Endodermal cell (in vitro differentiated cells): ENCODE results near the gene MNAT1. TPM values are rescaled to one million over a fixed set of nuclear protein-coding genes. Genes with fewer than 3 reads are reported as not detected.

Experiments
- DNase-seq: peaks from one replicate; pipeline ENCODE4 v3.0.0-alpha.2; 2017
- H3K27ac ChIP-seq: 2 replicates; pipeline ENCODE4 v1.5.1; 2013; ENCODE audit warnings: mild to moderate bottlenecking, low read depth, low read length, moderate library complexity
- H3K27me3 ChIP-seq: 2 replicates; pipeline ENCODE4 v1.6.1; 2013; ENCODE audit warnings: mild to moderate bottlenecking, low read length, moderate library complexity; ENCODE audit not compliant: insufficient read depth, control insufficient read depth, poor library complexity, severe bottlenecking
- H3K36me3 ChIP-seq: 2 replicates; pipeline ENCODE4 v1.7.0; 2013; ENCODE audit warnings: mild to moderate bottlenecking, low read length, moderate library complexity; ENCODE audit not compliant: control insufficient read depth, insufficient read depth
- H3K4me1 ChIP-seq: one replicate; pipeline ENCODE4 v1.7.0; 2013; ENCODE audit warnings: low read length; ENCODE audit not compliant: control insufficient read depth, insufficient read depth
- H3K4me3 ChIP-seq: 2 replicates; pipeline ENCODE4 v1.5.1; 2013; ENCODE audit warnings: mild to moderate bottlenecking, low read length, moderate library complexity
- H3K9ac ChIP-seq: 2 replicates; pipeline ENCODE4 v1.6.1; 2013; ENCODE audit warnings: mild to moderate bottlenecking, low read length, moderate library complexity; ENCODE audit not compliant: poor library complexity, severe bottlenecking; ENCODE audit errors: extremely low read depth
- H3K9me3 ChIP-seq: 2 replicates; pipeline ENCODE4 v1.6.1; 2013; ENCODE audit warnings: mild to moderate bottlenecking, low read length, moderate library complexity; ENCODE audit not compliant: control insufficient read depth
- H3K27ac Mint-ChIP-seq: 2 replicates; pipeline ENCODE4 v1.8.0; 2020; ENCODE audit warnings: mixed read lengths
- H3K27me3 Mint-ChIP-seq: 2 replicates; pipeline ENCODE4 v1.8.0; 2021; ENCODE audit warnings: mild to moderate bottlenecking, mixed read lengths; ENCODE audit not compliant: insufficient read depth
- H3K36me3 Mint-ChIP-seq: 2 replicates; pipeline ENCODE4 v1.8.0; 2020; ENCODE audit warnings: low read depth, mixed read lengths
- H3K4me1 Mint-ChIP-seq: 2 replicates; pipeline ENCODE4 v1.8.0; 2020; ENCODE audit warnings: mixed read lengths
- H3K4me3 Mint-ChIP-seq: 2 replicates; pipeline ENCODE4 v1.8.0; 2020; ENCODE audit warnings: mild to moderate bottlenecking, moderate library complexity, mixed read lengths
- H3K9me3 Mint-ChIP-seq: 2 replicates; pipeline ENCODE4 v1.8.0; 2020; ENCODE audit warnings: mild to moderate bottlenecking, mixed read lengths
- CTCF ChIP-seq: fragments of 200-600 bp; sonication (generic); conservative IDR thresholded peaks from 2 replicates; pipeline ENCODE4 v1.5.0; 2021; ENCODE audit warnings: antibody characterized with exemption, mild to moderate bottlenecking
- WGBS, 2 experiments: methylation state at CpG; one replicate each; pipeline versions ENCODE4 v1.1.5 to v1.1.7; 2013; ENCODE audit warnings: missing lambda C conversion rate in 2 of 2, mixed read lengths in 1 of 2; ENCODE audit not compliant: insufficient coverage in 1 of 2, insufficient read length in 1 of 2; 5-methylcytosine and 5-hydroxymethylcytosine counted together
- total RNA-seq, 2 donors: library from RNA; stranded (reverse); fragmentation: NEBNext Ultra II Directional in 1 of 2; extraction: Animal tissue kit (Norgen Biotek cat#: 25700) in 1 of 2; gene quantifications; 2 replicates in 1 of 2; 3 replicates in 1 of 2; pipeline ENCODE4 v1.2.1, GENCODE V29; 2021

MNAT1 gene
- total RNA-seq, 2 donors from 2014 or later: 36.8 to 42.6 TPM

GRCh38 chr14:60999536-60999935 lies 265.0 kb downstream of the MNAT1 start:
- no peak overlapping the region for H3K27ac ChIP-seq
- Mint-ChIP-seq H3K9me3 (peaks cover 4% of the 10 kb centered on the region), H3K4me3 (no peak overlapping the region), H3K27me3 (no peaks in the 10 kb centered on the region), H3K27ac (no peak overlapping the region), H3K4me1 (no peaks in the 10 kb centered on the region), H3K36me3 (peaks cover 19% of the 10 kb centered on the region)
- no peaks in the 10 kb centered on the region for H3K27me3 ChIP-seq
- no peaks in the 10 kb centered on the region for H3K36me3 ChIP-seq
- no peaks in the 10 kb centered on the region for H3K9me3 ChIP-seq
- WGBS, 2 experiments: 87 to 100% methylated on average over 1 to 2 of the region's 2 CpGs
- no peak overlapping the region for H3K4me3 ChIP-seq
- no peak overlapping the region for H3K9ac ChIP-seq
- no peaks in the 10 kb centered on the region for H3K4me1 ChIP-seq
- TF ChIP-seq CTCF: no peak
- DNase-seq: no peak

- Histone ChIP-seq H3K4me1 (no peaks in the 10 kb centered on the region), H3K9ac (no peak overlapping the region), H3K36me3 (no peaks in the 10 kb centered on the region), H3K9me3 (no peaks in the 10 kb centered on the region), H3K27ac (no peak overlapping the region), H3K27me3 (no peaks in the 10 kb centered on the region), H3K4me3 (no peak overlapping the region)
- 96 to 100% methylated on average over 1 of the region's 1 CpG for WGBS, 2 experiments
- no peaks in the 10 kb centered on the region for H3K4me1 Mint-ChIP-seq
- H3K27me3 Mint-ChIP-seq: no peaks in the 10 kb centered on the region
- TF ChIP-seq CTCF: no peak
- peaks cover 7% of the 10 kb centered on the region for H3K9me3 Mint-ChIP-seq
- no peak for DNase-seq
- no peak overlapping the region for H3K4me3 Mint-ChIP-seq
- H3K36me3 Mint-ChIP-seq: peaks cover 5% of the 10 kb centered on the region
- no peak overlapping the region for H3K27ac Mint-ChIP-seq
Measured at GRCh38 chr14:61003571-61003970, 269.0 kb downstream of the MNAT1 start.

GRCh38 chr14:61019537-61019936 lies 285.0 kb downstream of the MNAT1 start:
- no peak overlapping the region for H3K9ac ChIP-seq
- Mint-ChIP-seq H3K9me3 (peaks cover 16% of the 10 kb centered on the region), H3K4me1 (no peaks in the 10 kb centered on the region), H3K27me3 (no peaks in the 10 kb centered on the region), H3K36me3 (peaks cover 13% of the 10 kb centered on the region), H3K4me3 (no peak overlapping the region), H3K27ac (no peak overlapping the region)
- 82% methylated on average over 1 of the region's 1 CpG; no CpG with 5 or more reads in 1 of the 2 experiments for WGBS, 2 experiments
- H3K4me1 ChIP-seq: no peaks in the 10 kb centered on the region
- peaks cover 11% of the 10 kb centered on the region for H3K9me3 ChIP-seq
- no peak overlapping the region for H3K27ac ChIP-seq
- H3K36me3 ChIP-seq: no peaks in the 10 kb centered on the region
- no peak for TF ChIP-seq CTCF
- H3K4me3 ChIP-seq: no peak overlapping the region
- no peaks in the 10 kb centered on the region for H3K27me3 ChIP-seq
- no peak for DNase-seq

Other genes starting within 250 kb of the MNAT1 start
- gene C14orf39, start 248.7 kb upstream of the MNAT1 start, total RNA-seq: 1 to 10 TPM in 1 of 2 donors, under 1 TPM in 1; 0.97 to 1.3 TPM
- gene SIX6, start 225.6 kb upstream of the MNAT1 start, total RNA-seq: not detected
- gene SIX1, start 85.3 kb upstream of the MNAT1 start, total RNA-seq: under 1 TPM in 1 of 2 donors, not detected in 1; 0.13 TPM
- 1 to 10 TPM; 5.6 to 9.8 TPM for gene SIX4, start 10.4 kb upstream of the MNAT1 start, total RNA-seq
- gene TRMT5, start 246.3 kb downstream of the MNAT1 start, total RNA-seq: 10 to 100 TPM; 18.4 to 19.8 TPM
- gene SLC38A6, start 246.5 kb downstream of the MNAT1 start, total RNA-seq: 10 to 100 TPM in 1 of 2 donors, 1 to 10 TPM in 1; 9.9 to 18.2 TPM